Endothelial cell of umbilical vein (primary cell): Measurements from ENCODE around the gene PRDM16. TPM values are rescaled to one million over a fixed set of nuclear protein-coding genes. Genes with fewer than 3 reads are reported as not detected.

Source experiments
- BruUV-seq: library from RNA; stranded (reverse); fragments of 400-500 nt; replicated peaks from 2 replicates; lab custom pipeline; 2021; lab: Mats Ljungman, UMichigan
- CTCF ChIA-PET: fragments of 300-600, 350-600 bp; sonication (Branson Sonifier 250); formaldehyde crosslinking; loops from one replicate; lab custom pipeline; 2021; ENCODE audit warnings: antibody characterized with exemption, inconsistent platforms; lab: Charles Lee
- POLR2A ChIA-PET: fragments of 300-600, 350-600 bp; sonication (Branson Sonifier 250); formaldehyde crosslinking; loops from one replicate; lab custom pipeline; 2021; ENCODE audit warnings: antibody characterized with exemption, inconsistent platforms; lab: Charles Lee
- DNase-seq: peaks from one replicate; pipeline ENCODE4 v3.0.0-alpha.2; 2011; ENCODE audit warnings: low read depth, low spot score
- FAIRE-seq: peaks from 2 replicates; lab custom pipeline; 2011; peaks lifted over from hg19 to GRCh38; lab: Jason Lieb, UNC
- H2AFZ ChIP-seq: 2 replicates; pipeline ENCODE4 v1.6.0; 2012; ENCODE audit warnings: low read depth, low read length, control low read depth, inconsistent platforms
- H3K27ac ChIP-seq: 2 replicates; pipeline ENCODE4 v1.5.1; 2011; ENCODE audit warnings: low read depth, mild to moderate bottlenecking, control low read depth, low read length, moderate library complexity; ENCODE audit not compliant: insufficient read depth
- H3K27me3 ChIP-seq, 2 experiments: 2 replicates each; pipeline versions ENCODE4 v1.6.0 to v1.6.1; 2011; ENCODE audit warnings: low read length in 2 of 2, mixed read lengths in 1 of 2; ENCODE audit not compliant: control insufficient read depth in 2 of 2, insufficient read depth in 2 of 2
- H3K36me3 ChIP-seq, 2 experiments: 2 replicates in 1 of 2; 3 replicates in 1 of 2; pipeline ENCODE4 v1.5.1; 2011; ENCODE audit warnings: low read length in 2 of 2, mild to moderate bottlenecking in 1 of 2, moderate library complexity in 1 of 2; ENCODE audit not compliant: control insufficient read depth in 2 of 2, insufficient read depth in 2 of 2; ENCODE audit errors: extremely low read depth in 1 of 2
- H3K4me1 ChIP-seq: 3 replicates; pipeline ENCODE4 v1.5.1; 2011; ENCODE audit warnings: mild to moderate bottlenecking, low read length; ENCODE audit not compliant: control insufficient read depth, insufficient read depth; ENCODE audit errors: extremely low read depth
- H3K4me2 ChIP-seq: 2 replicates; pipeline ENCODE4 v1.6.1; 2011; ENCODE audit warnings: low read length, control low read depth, mixed read lengths; ENCODE audit not compliant: insufficient read depth
- H3K4me3 ChIP-seq, 3 experiments: fragments of 200-600 bp in 1 of 3; sonication (generic), shearing (Covaris generic) in 1 of 3; replicated peaks in 1 of 3; 2 replicates each; pipeline ENCODE4 v1.5.1; 2011 to 2016; ENCODE audit warnings: control low read depth in 3 of 3, low read length in 3 of 3, mild to moderate bottlenecking in 2 of 3, inconsistent platforms in 1 of 3, low read depth in 1 of 3, moderate library complexity in 1 of 3; ENCODE audit not compliant: insufficient read depth in 1 of 3
- H3K79me2 ChIP-seq: 2 replicates; pipeline ENCODE4 v1.6.0; 2012; ENCODE audit warnings: low read length, inconsistent platforms; ENCODE audit not compliant: control insufficient read depth, insufficient read depth
- H3K9ac ChIP-seq: replicated peaks from 2 replicates; pipeline ENCODE3; 2011; ENCODE audit warnings: low read length, control low read depth; ENCODE audit not compliant: insufficient read depth; ENCODE audit errors: extremely low read depth
- H3K9me1 ChIP-seq: replicated peaks from 3 replicates; pipeline ENCODE4 v1.6.0; 2011; ENCODE audit warnings: mild to moderate bottlenecking, low read length; ENCODE audit not compliant: control insufficient read depth, insufficient read depth; ENCODE audit errors: extremely low read depth
- H3K9me3 ChIP-seq: replicated peaks from 2 replicates; pipeline ENCODE4 v1.5.1; 2012; ENCODE audit warnings: low read length, inconsistent platforms; ENCODE audit not compliant: control insufficient read depth, insufficient read depth
- H4K20me1 ChIP-seq: replicated peaks from 2 replicates; pipeline ENCODE3; 2011; ENCODE audit warnings: mild to moderate bottlenecking, low read length; ENCODE audit not compliant: control insufficient read depth, insufficient read depth; ENCODE audit errors: extremely low read depth
- EZH2 ChIP-seq: IDR thresholded peaks from 2 replicates; pipeline ENCODE4 v1.6.1; 2012; ENCODE audit warnings: borderline replicate concordance, low read depth, mild to moderate bottlenecking, moderate library complexity, low read length, inconsistent platforms; ENCODE audit not compliant: severe bottlenecking
- FOS ChIP-seq: IDR thresholded peaks from 2 replicates; pipeline ENCODE4 v1.6.1; 2011; ENCODE audit warnings: mild to moderate bottlenecking, low read length, moderate library complexity, borderline replicate concordance; ENCODE audit not compliant: insufficient read depth
- GATA2 ChIP-seq: IDR thresholded peaks from 2 replicates; pipeline ENCODE4 v1.7.0; 2011; ENCODE audit warnings: low read depth, mild to moderate bottlenecking, moderate library complexity, mixed read lengths, low read length; ENCODE audit not compliant: insufficient read length, insufficient read depth
- JUN ChIP-seq: IDR thresholded peaks from 2 replicates; pipeline ENCODE4 v1.6.1; 2011; ENCODE audit warnings: borderline replicate concordance, low read depth; ENCODE audit not compliant: insufficient read length, insufficient read depth
- MAX ChIP-seq: IDR thresholded peaks from 2 replicates; pipeline ENCODE4 v1.6.1; 2011; ENCODE audit not compliant: insufficient read depth, insufficient read length
- MYC ChIP-seq: IDR thresholded peaks from one replicate; pipeline ENCODE4 v1.6.1; 2011; ENCODE audit warnings: mild to moderate bottlenecking, low read depth, low read length
- POLR2A ChIP-seq: IDR thresholded peaks from 2 replicates; pipeline ENCODE4 v1.6.1; 2012; ENCODE audit warnings: low read depth, mild to moderate bottlenecking, control low read depth, low read length
- POLR2AphosphoS5 ChIP-seq: IDR thresholded peaks from 2 replicates; pipeline ENCODE4 v1.6.1; 2012; ENCODE audit warnings: low read depth, mild to moderate bottlenecking, control low read depth, low read length, moderate library complexity; ENCODE audit not compliant: insufficient read depth
- dilution Hi-C: fragments of 300-500 bp; cut with MboI; formaldehyde crosslinking; loops from one replicate; pipeline ENCODE4 v1.15.0; 2019; ENCODE audit warnings: low sequenced_read_pairs; ENCODE audit not compliant: extremely low pct_ligation_motif_present
- intact Hi-C: fragments of 100-400 bp; cut with micrococcal nuclease; formaldehyde crosslinking; loops from one replicate; pipeline ENCODE4 v1.10.0; 2022
- polyA plus RNA-seq, 4 experiments: library from polyadenylated mRNA; depleted of rRNA in 3 of 4; stranded (reverse) in 3 of 4; unstranded in 1 of 4; fragments of >200 nt; gene quantifications; 2 replicates each; pipeline versions ENCODE4 v1.2.1 to v1.2.3, GENCODE V29; 2011 to 2012; ENCODE audit warnings: missing spikeins in 1 of 4
- total RNA-seq: library from RNA; stranded (reverse); gene quantifications from 2 replicates; pipeline ENCODE4 v1.2.3, GENCODE V29; 2021
- TF ChIP-seq, protein P1 (sequence below), 2 donors: IDR thresholded peaks; 1 replicate in 1 of 2; 2 replicates in 1 of 2; pipeline ENCODE4 v1.5.1; 2011; ENCODE audit warnings: low read length in 2 of 2, mild to moderate bottlenecking in 2 of 2, moderate library complexity in 2 of 2, control low read depth in 1 of 2, inconsistent platforms in 1 of 2, low read depth in 1 of 2; ENCODE audit not compliant: insufficient read depth in 1 of 2; ENCODE audit errors: extremely low read depth in 1 of 2

PRDM16 gene
- total and polyA plus RNA-seq, 2 donors (not counting 3 experiments of a cell fraction or from before 2014, with no cell fraction given), result not detected

GRCh38 chr1:3322450-3323020 is 253.5 kb downstream of the PRDM16 start:
- ChIA-PET POLR2A (no interaction called here), CTCF (no interaction called here)
- DNase-seq (no peak), FAIRE-seq (no peak)
- no peaks in the 10 kb centered on the region for H3K27me3 ChIP-seq
- no peak overlapping the region for H2AFZ ChIP-seq
- H3K4me1 ChIP-seq, result no peaks in the 10 kb centered on the region
- H3K9me3 ChIP-seq, result no peaks in the 10 kb centered on the region
- no peak overlapping the region for H3K4me3 ChIP-seq
- TF ChIP-seq GATA2 (no peak), MYC (no peak), EZH2 (no peak), POLR2A (no peak), MAX (no peak), JUN (no peak), FOS (no peak), POLR2AphosphoS5 (no peak)
- TF ChIP-seq, protein P1, sequence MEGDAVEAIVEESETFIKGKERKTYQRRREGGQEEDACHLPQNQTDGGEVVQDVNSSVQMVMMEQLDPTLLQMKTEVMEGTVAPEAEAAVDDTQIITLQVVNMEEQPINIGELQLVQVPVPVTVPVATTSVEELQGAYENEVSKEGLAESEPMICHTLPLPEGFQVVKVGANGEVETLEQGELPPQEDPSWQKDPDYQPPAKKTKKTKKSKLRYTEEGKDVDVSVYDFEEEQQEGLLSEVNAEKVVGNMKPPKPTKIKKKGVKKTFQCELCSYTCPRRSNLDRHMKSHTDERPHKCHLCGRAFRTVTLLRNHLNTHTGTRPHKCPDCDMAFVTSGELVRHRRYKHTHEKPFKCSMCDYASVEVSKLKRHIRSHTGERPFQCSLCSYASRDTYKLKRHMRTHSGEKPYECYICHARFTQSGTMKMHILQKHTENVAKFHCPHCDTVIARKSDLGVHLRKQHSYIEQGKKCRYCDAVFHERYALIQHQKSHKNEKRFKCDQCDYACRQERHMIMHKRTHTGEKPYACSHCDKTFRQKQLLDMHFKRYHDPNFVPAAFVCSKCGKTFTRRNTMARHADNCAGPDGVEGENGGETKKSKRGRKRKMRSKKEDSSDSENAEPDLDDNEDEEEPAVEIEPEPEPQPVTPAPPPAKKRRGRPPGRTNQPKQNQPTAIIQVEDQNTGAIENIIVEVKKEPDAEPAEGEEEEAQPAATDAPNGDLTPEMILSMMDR (IDR thresholded peaks at IDR 0.05; ENCODE audit: extremely low read depth in 1 of 2, insufficient read depth in 1 of 2, low read depth in 1 of 2, low read length in 2 of 2), result no peak
- no peak overlapping the region for H3K27ac ChIP-seq
- no peaks in the 10 kb centered on the region for H4K20me1 ChIP-seq
- no peak overlapping the region for H3K9ac ChIP-seq
- no TSS peak for BruUV-seq
- no peaks in the 10 kb centered on the region for H3K79me2 ChIP-seq
- dilution Hi-C loops (no loop called here), intact Hi-C loops (no loop called here)
- H3K36me3 ChIP-seq, result no peaks in the 10 kb centered on the region
- no peaks in the 10 kb centered on the region for H3K9me1 ChIP-seq
- no peak overlapping the region for H3K4me2 ChIP-seq
